ENCODE results near the gene GLRX2.

Gene GLRX2

GRCh38 chr1:193058529-193059281, 46.5 kb downstream of the GLRX2 start:
- no peak for TF ChIP-seq RAD21 (IDR thresholded peaks at IDR 0.05; ENCODE audit: low read depth)
- no peak for TF ChIP-seq FOXM1 (IDR thresholded peaks at IDR 0.05; ENCODE audit: borderline replicate concordance, low read depth)
- no peak for TF ChIP-seq MAX (IDR thresholded peaks at IDR 0.05)
- TF ChIP-seq TCF12 (IDR thresholded peaks at IDR 0.05; ENCODE audit: low read depth): no peak
- no peak for TF ChIP-seq REST (IDR thresholded peaks at IDR 0.05; ENCODE audit: low read depth)
- no peak for TF ChIP-seq YY1 (IDR thresholded peaks at IDR 0.05; ENCODE audit: low read depth)
- no peak for TF ChIP-seq CREB1 (IDR thresholded peaks at IDR 0.05; ENCODE audit: low read depth)
- TF ChIP-seq USF1 (IDR thresholded peaks at IDR 0.05): no peak
- no peak for TF ChIP-seq ZBTB7A (IDR thresholded peaks at IDR 0.05; ENCODE audit: low read depth)
- no peak for TF ChIP-seq CEBPB (IDR thresholded peaks at IDR 0.05)
- TF ChIP-seq NFIC (IDR thresholded peaks at IDR 0.05): no peak
- TF ChIP-seq EGR1 (IDR thresholded peaks at IDR 0.05): no peak
- no peak for TF ChIP-seq TEAD4 (IDR thresholded peaks at IDR 0.05)
- TF ChIP-seq TAF1 (IDR thresholded peaks at IDR 0.05; ENCODE audit: low read depth): no peak
- no peak for TF ChIP-seq EP300 (IDR thresholded peaks at IDR 0.05; ENCODE audit: borderline replicate concordance)

GRCh38 chr1:193054169-193054675, 51.0 kb downstream of the GLRX2 start:
- TF ChIP-seq ZBTB7A (IDR thresholded peaks at IDR 0.05; ENCODE audit: low read depth) (no peak), CEBPB (IDR thresholded peaks at IDR 0.05) (no peak), CREB1 (IDR thresholded peaks at IDR 0.05; ENCODE audit: low read depth) (no peak), NFIC (IDR thresholded peaks at IDR 0.05) (no peak), RAD21 (IDR thresholded peaks at IDR 0.05; ENCODE audit: low read depth) (no peak), TAF1 (IDR thresholded peaks at IDR 0.05; ENCODE audit: low read depth) (no peak), EGR1 (IDR thresholded peaks at IDR 0.05) (no peak), YY1 (IDR thresholded peaks at IDR 0.05; ENCODE audit: low read depth) (no peak), USF1 (IDR thresholded peaks at IDR 0.05) (no peak), TCF12 (IDR thresholded peaks at IDR 0.05; ENCODE audit: low read depth) (no peak), TEAD4 (IDR thresholded peaks at IDR 0.05) (no peak), FOXM1 (IDR thresholded peaks at IDR 0.05; ENCODE audit: borderline replicate concordance, low read depth) (no peak), EP300 (IDR thresholded peaks at IDR 0.05; ENCODE audit: borderline replicate concordance) (no peak), REST (IDR thresholded peaks at IDR 0.05; ENCODE audit: low read depth) (no peak), MAX (IDR thresholded peaks at IDR 0.05) (no peak)

Measured in Ishikawa (cell line).